ENCODE results near the gene MEIS3.
A peak's percentile ranks its signal among the peaks of the same experiment; 100 is the strongest.

The MEIS3 gene

GRCh38 chr19:47435196-47435595 is 15.9 kb upstream of the MEIS3 start:
- no peak for DNase-seq (ENCODE audit: low spot score)

GRCh38 chr19:47434088-47434487 is 14.8 kb upstream of the MEIS3 start:
- no peak for DNase-seq (ENCODE audit: low spot score)

GRCh38 chr19:47433121-47433520 is 13.8 kb upstream of the MEIS3 start:
- DNase-seq (ENCODE audit: low spot score), result no peak

GRCh38 chr19:47432499-47432898 is 13.2 kb upstream of the MEIS3 start:
- DNase-seq (ENCODE audit: low spot score), result no peak

- DNase-seq (ENCODE audit: low spot score), result no peak
Observed at GRCh38 chr19:47432091-47432490, 12.8 kb upstream of the MEIS3 start.

GRCh38 chr19:47430041-47430802 is 10.9 kb upstream of the MEIS3 start:
- DNase-seq (ENCODE audit: low spot score), result no peak

GRCh38 chr19:47429140-47429793 is 9.9 kb upstream of the MEIS3 start:
- no peak for DNase-seq (ENCODE audit: low spot score)

GRCh38 chr19:47428177-47428894 is 9.0 kb upstream of the MEIS3 start:
- no peak for DNase-seq (ENCODE audit: low spot score)

GRCh38 chr19:47427241-47428176 is 8.2 kb upstream of the MEIS3 start:
- DNase-seq (ENCODE audit: low spot score), result no peak

GRCh38 chr19:47423203-47423882 is 4.0 kb upstream of the MEIS3 start:
- DNase-seq (ENCODE audit: low spot score), result no peak

- no peak for DNase-seq (ENCODE audit: low spot score)
Observed at GRCh38 chr19:47422417-47423163, 3.3 kb upstream of the MEIS3 start.

- no peak for DNase-seq (ENCODE audit: low spot score)
Observed at GRCh38 chr19:47421844-47422395, 2.6 kb upstream of the MEIS3 start.

GRCh38 chr19:47421244-47421786 is 2.0 kb upstream of the MEIS3 start:
- DNase-seq (ENCODE audit: low spot score), result no peak

GRCh38 chr19:47419789-47420188 is 462 bp upstream of the MEIS3 start:
- no peak for DNase-seq (ENCODE audit: low spot score)

GRCh38 chr19:47418692-47419029 is 666 bp downstream of the MEIS3 start:
- no peak for DNase-seq (ENCODE audit: low spot score)

GRCh38 chr19:47417746-47418691 is 1.3 kb downstream of the MEIS3 start:
- DNase-seq (ENCODE audit: low spot score), result no peak

GRCh38 chr19:47417107-47417745 is 2.1 kb downstream of the MEIS3 start:
- no peak for DNase-seq (ENCODE audit: low spot score)

- DNase-seq (ENCODE audit: low spot score), result peak; percentile 65
Observed at GRCh38 chr19:47416643-47416985, 2.7 kb downstream of the MEIS3 start.
